CD1c-positive myeloid dendritic cell (primary cell): ENCODE data around the gene TRIM61.
A peak's percentile ranks its signal among the peaks of the same experiment; 100 is the strongest.
"Not testable (repeated sequence)": the region's sequence is repeated elsewhere in the genome, so short reads cannot be mapped to it uniquely, and the experiment has no call there.

Source experiments
- DNase-seq: peaks from one replicate; pipeline ENCODE4 v3.0.0-alpha.2; 2016; ENCODE audit errors: extremely low spot score

The TRIM61 gene

GRCh38 chr4:164977243-164978164 lies at the start of gene TRIM61:
TSS of gene TRIM61 (minus strand) at chr4:164977657. CDS start at chr4:164970002, 7,655 bp downstream.
- peak; percentile 5 for DNase-seq

- DNase-seq = not testable (repeated sequence)
Observed at GRCh38 chr4:165025782-165026181, 48.3 kb upstream of the TRIM61 start.

DNA sequence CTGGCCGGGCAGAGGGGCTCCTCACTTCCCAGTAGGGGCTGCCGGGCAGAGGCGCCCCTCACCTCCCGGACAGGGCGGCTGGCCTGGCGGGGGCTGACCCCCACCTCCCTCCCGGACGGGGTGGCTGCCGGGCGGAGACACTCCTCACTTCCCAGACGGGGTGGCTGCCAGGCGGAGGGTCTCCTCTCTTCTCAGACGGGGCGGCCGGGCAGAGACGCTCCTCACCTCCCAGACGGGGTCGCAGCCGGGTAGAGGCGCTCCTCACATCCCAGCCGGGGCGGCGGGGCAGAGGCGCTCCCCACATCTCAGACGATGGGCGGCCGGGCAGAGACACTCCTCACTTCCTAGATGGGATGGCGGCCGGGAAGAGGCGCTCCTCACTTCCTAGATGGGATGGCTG lies 42.5 kb upstream of the TRIM61 start:
- DNase-seq = not testable (repeated sequence)

DNA sequence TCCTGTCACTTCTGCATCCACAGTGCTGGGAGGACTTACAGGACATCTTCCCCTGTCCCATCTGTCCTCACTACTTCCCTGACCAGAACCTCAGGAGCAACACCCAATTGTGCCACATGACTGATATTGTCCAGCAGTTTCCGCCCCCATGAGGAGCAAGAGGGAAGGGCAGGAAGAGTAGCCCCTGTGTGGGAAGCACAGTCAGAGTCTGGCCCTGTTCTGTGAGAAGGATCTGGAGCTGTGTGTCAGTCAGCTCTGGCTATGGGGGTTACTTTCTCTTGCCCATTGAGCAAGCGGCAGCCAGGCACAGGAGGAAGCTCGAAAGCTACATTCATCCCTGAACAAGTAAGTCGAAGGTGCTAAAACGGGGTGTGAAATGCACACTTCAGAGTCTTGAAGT lies 39.5 kb upstream of the TRIM61 start:
- no peak for DNase-seq

- no peak for DNase-seq
Observed at GRCh38 chr4:165013691-165014090, 36.2 kb upstream of the TRIM61 start.

DNA sequence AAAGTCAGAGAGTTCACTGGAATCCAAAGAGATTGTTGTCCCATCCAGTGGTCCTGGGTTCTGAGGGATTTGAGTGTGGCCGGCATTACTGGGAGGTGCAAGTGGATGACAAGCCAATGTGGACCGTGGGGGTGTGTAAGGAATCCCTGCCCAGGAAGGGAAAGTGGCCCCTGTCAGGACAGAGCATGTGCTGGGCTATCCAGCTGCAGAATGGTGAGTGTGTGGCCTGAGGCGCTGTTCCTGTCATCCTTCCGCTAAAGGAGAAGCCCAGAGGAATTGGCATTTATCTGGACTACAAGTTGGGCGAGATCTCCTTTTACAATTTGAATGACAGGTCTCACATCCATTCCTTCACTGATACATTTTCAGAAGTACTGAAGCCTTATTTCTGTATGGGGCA lies 33.9 kb upstream of the TRIM61 start:
- DNase-seq = no peak

GRCh38 chr4:165010991-165011390 lies 33.5 kb upstream of the TRIM61 start:
- DNase-seq = no peak

- no peak for DNase-seq
Observed at GRCh38 chr4:165010487-165010886, 33.0 kb upstream of the TRIM61 start.

- DNase-seq = no peak
Observed at GRCh38 chr4:165009493-165010227, 32.2 kb upstream of the TRIM61 start.

DNA sequence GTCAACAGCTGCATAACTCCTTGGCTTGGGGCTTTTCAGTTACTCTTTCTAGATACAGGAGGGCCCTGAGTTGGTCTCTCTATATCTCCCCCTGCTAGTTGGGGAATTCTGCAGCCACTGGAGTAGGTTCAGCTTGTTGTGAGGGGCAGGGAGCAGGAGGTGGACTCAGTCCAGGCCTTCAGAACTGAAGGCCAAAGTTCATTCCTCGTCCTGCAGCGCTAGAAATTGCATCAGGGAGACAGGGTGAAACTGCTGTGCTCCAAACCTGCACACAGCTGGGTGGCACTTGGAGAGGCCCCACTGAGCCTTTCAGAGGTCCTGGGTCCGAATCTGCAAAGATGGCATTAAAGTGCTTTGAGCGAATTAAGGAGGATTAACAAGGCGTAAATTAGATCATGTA lies 29.4 kb upstream of the TRIM61 start:
- no peak for DNase-seq

- no peak for DNase-seq
Observed at GRCh38 chr4:165006456-165006855, 29.0 kb upstream of the TRIM61 start.

- DNase-seq = no peak
Observed at GRCh38 chr4:165005352-165005925, 28.0 kb upstream of the TRIM61 start.

DNA sequence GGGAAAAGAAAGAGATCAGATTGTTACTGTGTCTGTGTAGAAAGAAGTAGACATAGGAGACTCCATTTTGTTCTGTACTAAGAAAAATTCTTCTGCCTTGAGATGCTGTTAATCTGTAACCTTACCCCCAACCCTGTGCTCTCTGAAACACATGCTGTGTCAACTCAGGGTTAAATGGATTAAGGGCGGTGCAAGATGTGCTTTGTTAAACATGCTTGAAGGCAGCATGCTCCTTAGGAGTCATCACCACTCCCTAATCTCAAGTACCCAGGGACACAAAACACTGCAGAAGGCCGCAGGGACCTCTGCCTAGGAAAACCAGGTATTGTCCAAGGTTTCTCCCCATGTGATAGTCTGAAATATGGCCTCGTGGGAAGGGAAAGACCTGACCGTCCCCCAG lies 24.5 kb upstream of the TRIM61 start:
- DNase-seq = not testable (repeated sequence)

DNA sequence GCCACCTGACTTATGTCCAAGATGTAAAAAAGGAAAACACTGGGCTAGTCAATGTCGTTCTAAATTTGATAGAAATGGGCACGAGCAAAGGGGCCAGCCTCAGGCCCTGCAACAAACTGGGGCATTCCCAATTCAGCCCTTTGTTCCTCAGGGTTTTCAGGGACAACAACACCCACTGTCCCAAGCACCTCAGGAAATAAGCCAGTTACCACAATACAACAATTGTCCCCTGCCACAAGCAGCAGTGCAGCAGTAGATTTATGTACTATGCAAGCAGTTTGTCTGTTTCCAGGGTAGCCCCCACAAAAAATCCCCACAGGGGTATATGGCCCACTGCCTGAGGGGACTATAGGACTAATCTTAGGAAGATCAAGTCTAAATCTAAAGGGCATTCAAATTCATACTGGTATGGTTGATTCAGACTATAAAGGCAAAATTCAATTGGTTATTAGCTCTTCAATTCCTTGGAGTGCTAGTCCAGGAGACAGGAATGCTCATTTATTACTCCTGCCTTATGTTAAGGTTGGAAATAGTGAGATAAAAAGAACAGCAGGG lies 21.1 kb upstream of the TRIM61 start:
- DNase-seq = not testable (repeated sequence)

DNA sequence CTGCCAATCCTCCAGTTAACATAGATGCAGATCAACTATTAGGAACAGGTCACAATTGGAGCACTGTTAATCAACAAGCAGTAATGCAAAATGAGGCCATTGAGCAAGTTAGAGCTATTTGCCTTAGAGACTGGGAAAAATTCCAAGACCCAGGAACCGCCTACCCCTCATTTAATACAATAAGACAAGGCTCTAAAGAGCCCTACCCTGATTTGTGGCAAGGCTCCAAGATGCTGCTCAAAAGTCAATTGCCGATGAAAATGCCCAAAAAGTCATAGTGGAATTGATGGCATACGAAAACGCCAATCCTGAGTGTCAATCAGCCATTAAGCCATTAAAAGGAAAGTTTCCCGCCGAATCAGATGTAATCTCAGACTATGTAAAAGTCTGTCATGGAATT lies 20.5 kb upstream of the TRIM61 start:
- no peak for DNase-seq

- no peak for DNase-seq
Observed at GRCh38 chr4:164997324-164997723, 19.9 kb upstream of the TRIM61 start.

GRCh38 chr4:164996123-164996522 lies 18.7 kb upstream of the TRIM61 start:
- DNase-seq = not testable (repeated sequence)

- DNase-seq = not testable (repeated sequence)
Observed at GRCh38 chr4:164990786-164991185, 13.3 kb upstream of the TRIM61 start.

GRCh38 chr4:164989471-164989870 lies 12.0 kb upstream of the TRIM61 start:
- no peak for DNase-seq

DNA sequence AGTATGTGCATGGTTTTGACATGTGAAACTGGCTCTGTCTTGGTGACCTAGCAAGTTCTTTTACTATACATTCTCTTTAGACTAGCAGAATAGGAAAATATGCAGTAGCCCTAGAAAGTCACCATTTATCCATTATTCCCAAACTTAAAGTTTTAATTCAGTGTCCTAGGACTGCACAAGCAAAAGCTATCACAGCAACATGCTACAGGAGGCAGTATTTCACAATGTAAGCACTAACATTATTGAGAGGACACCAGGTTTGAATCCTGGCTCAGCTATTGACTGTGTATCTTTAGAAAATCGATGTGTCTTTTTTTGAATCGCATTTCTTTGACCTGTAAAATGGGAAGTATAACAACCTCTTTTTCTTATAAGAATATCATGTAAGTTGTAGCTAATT lies 5.5 kb downstream of the TRIM61 start:
- DNase-seq = not testable (repeated sequence)

DNA sequence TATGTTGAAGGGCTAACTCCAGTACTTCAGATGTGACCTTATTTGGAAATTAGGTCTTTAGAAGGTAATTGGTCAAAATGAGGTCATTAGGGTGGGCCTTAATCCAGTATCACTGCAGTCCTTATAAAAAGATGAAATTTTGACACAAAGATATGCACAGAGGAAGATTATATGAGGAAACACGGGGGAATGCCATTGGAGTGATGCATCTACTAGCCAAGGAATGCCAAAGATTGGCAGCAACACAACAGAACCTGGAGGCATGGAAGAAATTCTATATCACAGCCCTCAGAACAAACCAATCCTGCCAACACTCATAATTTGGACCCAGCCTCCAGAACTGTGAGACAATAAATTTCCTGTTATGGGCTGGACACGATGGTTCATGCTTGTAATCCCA lies 17.6 kb downstream of the TRIM61 start:
- DNase-seq = no peak

- DNase-seq = not testable (repeated sequence)
Observed at GRCh38 chr4:164959421-164959820, 18.0 kb downstream of the TRIM61 start.
